ENCODE data around the gene SPAG6.

DNA sequence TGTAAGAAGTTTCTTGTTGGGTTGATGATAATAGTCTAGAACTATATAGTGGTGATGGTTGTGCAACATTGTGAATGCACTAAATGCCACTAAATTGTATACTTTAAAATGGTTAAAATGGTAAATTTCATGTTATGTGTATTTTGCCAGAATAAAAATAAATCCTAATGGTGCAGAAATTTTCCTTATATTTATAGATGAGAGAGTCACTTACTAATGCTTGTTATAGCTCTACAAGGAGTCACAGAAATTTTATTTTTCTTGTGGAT, 21.1 kb downstream of the SPAG6 start:
- TF ChIP-seq POLR2A (IDR thresholded peaks at IDR 0.05; ENCODE audit: low read depth, low read length) (no peak), RAD21 (IDR thresholded peaks at IDR 0.05; ENCODE audit: low read length) (no peak)
- TF ChIP-seq, protein P1, sequence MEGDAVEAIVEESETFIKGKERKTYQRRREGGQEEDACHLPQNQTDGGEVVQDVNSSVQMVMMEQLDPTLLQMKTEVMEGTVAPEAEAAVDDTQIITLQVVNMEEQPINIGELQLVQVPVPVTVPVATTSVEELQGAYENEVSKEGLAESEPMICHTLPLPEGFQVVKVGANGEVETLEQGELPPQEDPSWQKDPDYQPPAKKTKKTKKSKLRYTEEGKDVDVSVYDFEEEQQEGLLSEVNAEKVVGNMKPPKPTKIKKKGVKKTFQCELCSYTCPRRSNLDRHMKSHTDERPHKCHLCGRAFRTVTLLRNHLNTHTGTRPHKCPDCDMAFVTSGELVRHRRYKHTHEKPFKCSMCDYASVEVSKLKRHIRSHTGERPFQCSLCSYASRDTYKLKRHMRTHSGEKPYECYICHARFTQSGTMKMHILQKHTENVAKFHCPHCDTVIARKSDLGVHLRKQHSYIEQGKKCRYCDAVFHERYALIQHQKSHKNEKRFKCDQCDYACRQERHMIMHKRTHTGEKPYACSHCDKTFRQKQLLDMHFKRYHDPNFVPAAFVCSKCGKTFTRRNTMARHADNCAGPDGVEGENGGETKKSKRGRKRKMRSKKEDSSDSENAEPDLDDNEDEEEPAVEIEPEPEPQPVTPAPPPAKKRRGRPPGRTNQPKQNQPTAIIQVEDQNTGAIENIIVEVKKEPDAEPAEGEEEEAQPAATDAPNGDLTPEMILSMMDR (conservative IDR thresholded peaks at IDR 0.05; ENCODE audit: low read depth, low read length) = no peak
